GM19463 (cell line): ENCODE data around the gene CR1.
"Not testable (repeated sequence)": the region's sequence is repeated elsewhere in the genome, so short reads cannot be mapped to it uniquely, and the experiment has no call there.

Experiments used
- ATAC-seq: cut with Tn5 transposase; IDR thresholded peaks from one replicate; pipeline ENCODE4 v1.9.1; 2021; ENCODE audit warnings: mild to moderate bottlenecking, moderate library complexity; ENCODE audit not compliant: unreplicated experiment

CR1 gene

GRCh38 chr1:207495801-207496792 is at the start of gene CR1:
TSS of gene CR1 (plus strand) at chr1:207496157. CDS start at chr1:207496268, 111 bp downstream.
- peak; percentile 52 for ATAC-seq

DNA sequence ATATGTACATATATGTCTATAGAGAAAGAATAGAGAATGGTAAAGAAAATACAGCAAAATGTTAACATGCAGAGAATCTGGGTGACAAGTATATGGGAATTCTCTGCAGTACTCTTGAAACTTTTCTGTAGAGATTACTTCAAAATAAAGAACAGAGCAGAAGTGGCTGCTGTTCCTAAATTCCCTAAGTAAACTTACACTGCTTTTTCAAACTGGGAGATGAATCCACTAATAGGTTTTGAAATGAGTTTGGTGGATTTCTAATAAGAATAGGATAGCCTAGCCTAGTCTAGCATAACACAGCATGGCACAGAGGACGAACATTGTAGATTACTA is 42.3 kb upstream of the CR1 start:
- ATAC-seq, result no peak

GRCh38 chr1:207454046-207454964 is 41.7 kb upstream of the CR1 start, which contains the start of gene CR2:
TSS of gene CR2 (plus strand) at chr1:207454328. CDS start at chr1:207454419, 91 bp downstream.
- ATAC-seq, result peak; percentile 79

DNA sequence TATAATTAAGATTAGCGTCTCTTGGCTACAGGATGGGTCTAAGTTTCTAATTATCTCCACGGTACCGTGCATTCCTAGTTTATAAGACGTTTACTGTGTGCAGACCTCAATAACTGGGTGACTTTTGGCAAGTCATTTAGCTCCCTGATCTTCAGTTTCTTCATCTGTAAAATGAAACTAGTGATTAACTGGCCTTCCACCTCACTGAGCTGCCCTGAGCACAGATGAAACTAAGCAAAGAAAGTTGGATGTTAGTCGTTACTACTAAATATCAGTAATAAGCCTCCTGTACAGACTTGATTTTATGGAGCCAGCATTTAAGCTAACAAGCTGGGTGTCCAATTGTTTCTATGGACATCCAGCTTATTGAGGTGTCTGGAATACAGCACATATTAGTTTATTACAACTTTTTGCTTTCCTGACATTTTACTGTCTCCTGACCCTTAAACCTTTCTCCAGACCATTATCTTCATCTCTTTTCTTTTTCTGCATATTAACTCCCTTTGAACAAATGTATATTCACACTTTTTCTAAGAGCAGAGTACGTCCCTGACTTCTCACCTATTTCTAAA is 40.7 kb upstream of the CR1 start:
- peak; percentile 29 for ATAC-seq

GRCh38 chr1:207458414-207458813 is 37.5 kb upstream of the CR1 start:
- no peak for ATAC-seq

DNA sequence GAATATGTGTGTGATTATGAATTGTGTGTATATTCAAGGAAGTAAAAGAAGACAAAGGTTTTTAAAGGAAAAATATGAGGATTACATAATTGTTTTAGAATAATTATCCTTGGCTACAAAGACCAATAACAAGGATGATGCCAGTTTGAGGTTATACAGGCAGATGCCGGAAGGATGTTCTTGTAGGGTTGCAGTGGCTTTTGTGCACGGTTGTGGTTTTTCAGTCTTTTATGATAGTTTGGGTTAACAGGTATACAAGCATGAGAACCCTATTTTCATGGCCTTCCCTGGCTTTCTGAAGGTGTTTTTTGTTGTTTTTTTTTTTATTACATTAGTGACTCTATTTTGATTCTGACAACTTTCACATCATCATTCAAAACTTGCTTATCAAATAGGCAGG is 36.9 kb upstream of the CR1 start:
- no peak for ATAC-seq

- ATAC-seq, result no peak
Observed at GRCh38 chr1:207461649-207462048, 34.3 kb upstream of the CR1 start.

DNA sequence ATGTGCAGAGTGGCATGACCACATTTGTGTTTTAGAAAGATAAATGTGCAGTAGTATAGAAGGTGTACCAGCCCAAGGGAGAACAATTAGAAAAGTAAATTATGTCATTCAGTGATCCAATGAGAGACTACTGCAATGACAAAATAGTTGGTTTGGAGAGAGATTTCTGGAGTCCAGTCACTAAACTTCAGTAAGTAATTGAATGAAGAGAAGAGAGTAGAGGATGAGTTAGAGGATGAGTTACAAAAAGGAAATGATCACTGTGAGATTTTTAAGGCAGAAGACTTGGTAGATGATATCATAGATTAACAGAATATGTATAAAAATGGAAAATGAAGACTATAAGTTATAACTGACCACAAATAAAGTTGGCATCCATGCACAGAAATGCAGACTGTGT is 33.4 kb upstream of the CR1 start:
- ATAC-seq, result no peak

GRCh38 chr1:207463021-207463420 is 32.9 kb upstream of the CR1 start:
- no peak for ATAC-seq

GRCh38 chr1:207463571-207463970 is 32.4 kb upstream of the CR1 start:
- ATAC-seq, result no peak

DNA sequence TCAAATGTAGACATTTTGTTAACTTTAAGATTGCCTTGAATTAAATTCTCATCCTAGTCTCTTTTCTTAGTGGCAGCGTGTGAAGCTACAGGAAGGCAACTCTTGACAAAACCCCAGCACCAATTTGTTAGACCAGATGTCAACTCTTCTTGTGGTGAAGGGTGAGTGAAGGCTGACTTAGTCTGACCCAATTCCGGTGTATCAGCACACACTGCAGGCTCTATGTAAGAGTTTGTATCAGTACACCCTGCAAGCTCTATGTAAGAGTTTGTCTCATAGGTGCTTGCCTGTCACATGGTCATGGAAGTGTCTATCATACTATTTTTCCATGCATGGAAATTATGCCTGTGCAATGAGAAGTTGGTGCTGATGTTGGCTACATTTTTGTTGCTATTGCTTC is 25.0 kb upstream of the CR1 start:
- no peak for ATAC-seq

DNA sequence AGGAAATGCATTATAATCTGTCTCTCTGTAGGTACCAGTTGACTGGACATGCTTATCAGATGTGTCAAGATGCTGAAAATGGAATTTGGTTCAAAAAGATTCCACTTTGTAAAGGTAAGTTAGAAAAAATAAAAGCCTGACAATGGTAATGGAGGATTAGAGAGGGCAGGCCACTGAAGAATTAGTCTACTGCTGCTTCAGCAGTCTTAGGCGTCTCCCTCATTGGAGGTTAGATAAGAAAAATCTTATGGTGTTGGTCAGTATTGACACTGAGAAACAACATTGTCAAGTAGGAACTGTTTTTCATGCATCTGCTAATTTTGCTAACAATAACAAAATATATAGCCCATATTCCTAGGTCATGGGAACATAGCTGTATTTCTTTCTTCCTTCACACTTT is 21.7 kb upstream of the CR1 start:
- ATAC-seq, result no peak

GRCh38 chr1:207486198-207486597 is 9.8 kb upstream of the CR1 start:
- no peak for ATAC-seq

GRCh38 chr1:207487636-207488035 is 8.3 kb upstream of the CR1 start:
- no peak for ATAC-seq

DNA sequence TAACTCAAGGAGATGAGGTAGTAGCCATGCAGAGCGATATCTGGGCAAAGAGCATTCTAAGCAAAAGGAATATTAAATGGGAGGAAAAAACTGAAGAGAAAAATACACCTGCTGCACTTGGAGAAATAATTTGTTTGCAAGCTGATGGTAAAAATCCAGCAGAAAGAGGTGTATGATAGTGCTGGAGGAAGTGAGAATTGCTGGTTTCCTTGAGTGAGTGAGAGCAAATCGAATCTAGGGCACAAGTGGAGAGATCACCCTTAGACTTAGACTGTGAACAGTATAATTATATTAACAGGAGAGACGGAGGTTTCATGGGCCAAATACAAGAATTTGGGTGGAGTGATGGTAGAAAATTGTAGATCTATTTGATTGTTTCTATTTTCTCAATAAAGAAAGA is 2.7 kb upstream of the CR1 start:
- ATAC-seq, result no peak

- no peak for ATAC-seq
Observed at GRCh38 chr1:207494171-207494570, 1.8 kb upstream of the CR1 start.

DNA sequence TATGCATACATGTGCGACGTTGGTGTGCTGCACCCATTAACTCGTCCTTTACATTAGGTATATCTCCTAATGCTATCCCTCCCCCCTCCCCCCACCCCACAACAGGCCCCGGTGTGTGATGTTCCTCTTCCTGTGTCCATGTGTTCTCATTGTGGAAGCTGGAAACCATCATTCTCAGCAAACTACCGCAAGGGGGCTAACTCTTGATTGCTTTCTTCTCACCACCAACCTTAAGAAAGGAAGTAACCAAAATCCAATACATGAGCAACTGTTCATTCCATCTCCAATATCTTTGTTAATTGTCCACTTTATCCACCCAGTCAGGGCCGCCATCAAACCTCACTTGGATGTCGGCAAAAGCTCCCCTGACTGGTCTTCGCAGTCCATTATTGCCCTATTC is 676 bp upstream of the CR1 start:
- not testable (repeated sequence) for ATAC-seq

DNA sequence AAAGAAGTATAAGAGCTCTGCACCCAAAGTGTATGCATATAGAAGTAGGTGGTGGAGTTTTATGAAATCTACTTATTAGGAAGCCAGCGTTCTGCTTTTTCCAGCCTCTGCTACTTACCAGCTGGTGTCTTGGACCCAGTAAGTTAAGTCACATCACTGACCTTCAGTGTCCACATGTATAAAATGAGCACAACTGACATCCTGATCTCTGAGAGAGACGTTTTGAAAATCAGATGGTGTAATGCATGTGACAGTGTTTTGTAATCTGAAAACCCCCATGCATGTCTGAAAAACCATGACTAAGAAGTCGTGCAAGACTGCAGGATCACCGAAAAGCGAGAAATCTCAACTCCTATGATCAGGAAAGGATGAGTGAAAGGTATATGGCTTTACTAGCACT is 2.0 kb downstream of the CR1 start:
- ATAC-seq, result no peak

GRCh38 chr1:207499573-207499972 is 3.6 kb downstream of the CR1 start:
- ATAC-seq, result no peak

DNA sequence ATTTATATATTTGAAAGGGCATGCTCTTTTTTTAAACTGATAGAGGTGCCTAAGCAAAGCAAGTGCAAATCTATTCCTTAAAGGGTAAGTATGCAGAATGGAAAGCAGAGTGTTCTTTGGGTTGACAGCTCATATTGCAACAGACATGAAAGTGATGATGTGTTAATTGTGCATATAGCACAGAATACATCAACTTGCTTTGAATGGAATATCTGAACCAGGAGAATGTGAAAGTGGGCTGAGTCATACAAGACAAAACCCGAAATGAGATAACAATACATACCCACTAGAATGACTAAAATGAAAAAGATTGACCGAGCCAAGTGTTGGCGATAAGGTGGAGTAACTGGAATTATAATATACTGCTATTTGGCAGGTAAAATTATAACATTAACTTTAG is 4.3 kb downstream of the CR1 start:
- ATAC-seq, result no peak

DNA sequence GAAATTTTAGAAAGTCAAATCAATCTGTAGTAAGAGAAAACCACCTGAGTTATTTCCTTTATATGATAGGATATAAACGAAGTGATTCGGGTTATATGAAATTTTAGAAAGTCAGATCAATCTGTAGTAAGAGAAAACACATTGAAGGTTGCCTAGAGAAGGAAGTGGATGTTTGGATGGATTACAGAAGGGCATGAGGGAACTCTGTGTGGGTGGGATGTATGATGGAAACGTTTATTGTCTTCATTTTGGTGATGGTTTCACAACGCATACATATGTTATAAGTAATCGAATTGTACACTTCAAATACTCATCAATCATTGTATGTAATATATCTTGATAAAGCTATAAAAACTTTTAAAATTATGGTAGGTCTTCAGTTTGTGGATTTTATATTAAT is 5.1 kb downstream of the CR1 start:
- ATAC-seq, result no peak
